Effector CD4-positive, alpha-beta T cell (primary cell): Measurements from ENCODE around the gene TCP11X2. TPM values are rescaled to one million over a fixed set of nuclear protein-coding genes. Genes with fewer than 3 reads are reported as not detected.
"Not testable (repeated sequence)": the region's sequence is repeated elsewhere in the genome, so short reads cannot be mapped to it uniquely, and the experiment has no call there.

ENCODE experiments used
- DNase-seq: peaks from one replicate; pipeline ENCODE4 v3.0.0-alpha.2; 2020
- total RNA-seq: gene quantifications from one replicate; lab custom pipeline; 2026; lab: John Stamatoyannopoulos, UW

TCP11X2 gene
- total RNA-seq: not detected

- not testable (repeated sequence) for DNase-seq
These were observed at the start of gene TCP11X2 for GRCh38 chrX:102471762-102472220. TSS of gene TCP11X2 (minus strand) at chrX:102471812.

DNA sequence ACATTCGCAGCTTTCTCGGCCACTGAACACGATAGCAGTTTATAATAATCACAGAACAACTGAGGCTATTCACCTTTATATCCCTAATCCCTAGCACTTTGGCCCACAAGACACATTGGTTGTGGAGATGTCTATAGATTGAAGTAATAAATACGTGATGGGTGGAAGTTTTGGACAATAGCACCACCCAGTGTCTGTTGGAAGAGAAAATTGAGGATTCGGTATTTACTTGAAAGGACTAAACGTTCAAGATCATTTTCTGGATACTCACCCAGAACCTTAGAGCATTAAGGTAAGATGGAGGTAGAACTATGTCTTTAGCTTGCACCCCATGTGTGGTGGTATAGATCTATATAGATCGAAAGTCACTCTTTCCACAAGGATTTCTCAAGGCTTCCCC is 45.7 kb upstream of the TCP11X2 start:
- no peak for DNase-seq

DNA sequence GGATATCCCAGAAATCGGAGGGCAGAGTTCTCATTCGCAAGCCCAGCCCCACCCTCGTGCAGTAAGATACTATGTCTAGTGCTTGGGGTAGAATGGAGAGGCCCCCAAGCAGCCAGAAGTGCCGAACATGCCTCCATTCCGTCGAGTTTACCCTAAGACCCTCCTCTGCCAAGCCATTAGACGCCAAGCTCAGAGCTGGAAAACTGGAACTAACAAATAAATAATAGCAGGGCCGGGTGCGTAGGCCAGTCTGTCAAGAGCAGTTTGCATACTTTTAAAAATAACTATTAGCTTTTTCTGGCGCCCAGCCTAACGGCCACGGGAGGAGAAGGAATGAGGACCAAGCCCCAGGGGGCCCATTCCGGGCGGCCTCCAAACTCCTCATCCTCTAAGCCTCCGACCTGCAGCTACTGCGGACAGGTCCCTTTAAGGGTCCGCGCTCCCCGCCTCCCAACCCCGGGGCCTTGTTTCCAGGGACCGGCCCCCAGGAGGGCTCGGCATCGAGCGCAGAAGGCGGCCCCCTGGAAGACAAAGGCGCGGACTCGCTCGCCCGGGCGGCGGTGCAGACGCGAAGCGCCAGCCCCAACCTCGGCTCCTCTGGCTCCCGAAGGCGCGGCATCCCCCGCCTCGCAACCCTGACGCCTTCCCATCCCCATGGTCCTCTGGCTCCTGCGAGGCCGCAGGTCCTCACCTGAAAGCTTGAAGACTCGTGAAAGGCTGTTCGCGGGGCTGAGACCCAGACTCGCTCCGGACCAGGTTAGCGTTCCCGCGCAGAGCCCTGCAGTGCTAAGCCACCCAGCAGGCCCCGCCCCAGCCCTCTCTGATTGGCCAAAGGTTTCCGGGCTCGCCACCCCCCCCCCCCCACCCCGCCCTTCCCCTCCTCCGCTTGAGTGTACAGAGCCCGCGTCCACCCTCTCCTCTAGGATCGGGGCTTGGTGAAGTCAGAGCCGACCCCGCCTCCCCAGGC is 44.6 kb upstream of the TCP11X2 start, which contains the start of gene TMSB15A:
TSS of gene TMSB15A (minus strand) at position 765 of the 967 bp plus-strand sequence.
- DNase-seq: peak; percentile 31

DNA sequence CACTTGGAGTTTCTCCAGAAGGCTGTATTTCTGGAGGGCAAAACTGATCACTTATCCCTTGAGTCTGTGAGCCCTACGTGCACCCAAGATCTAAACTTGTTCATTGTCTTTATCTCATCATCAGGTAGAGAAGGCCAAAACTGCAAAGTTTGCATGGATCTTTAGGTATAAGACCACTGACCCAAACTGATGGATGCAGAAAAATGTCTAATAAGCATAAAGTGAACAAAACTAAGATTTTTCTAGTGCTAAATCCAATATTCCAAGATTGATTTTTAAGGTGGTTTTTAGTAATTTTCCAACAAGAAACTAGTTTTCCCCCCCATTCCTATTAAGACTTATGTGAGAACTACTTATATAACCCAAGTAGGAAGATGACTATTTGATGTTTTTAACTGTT is 42.9 kb upstream of the TCP11X2 start:
- DNase-seq: no peak

- no peak for DNase-seq
These were observed 27.1 kb upstream of the TCP11X2 start for GRCh38 chrX:102498732-102499131.

DNA sequence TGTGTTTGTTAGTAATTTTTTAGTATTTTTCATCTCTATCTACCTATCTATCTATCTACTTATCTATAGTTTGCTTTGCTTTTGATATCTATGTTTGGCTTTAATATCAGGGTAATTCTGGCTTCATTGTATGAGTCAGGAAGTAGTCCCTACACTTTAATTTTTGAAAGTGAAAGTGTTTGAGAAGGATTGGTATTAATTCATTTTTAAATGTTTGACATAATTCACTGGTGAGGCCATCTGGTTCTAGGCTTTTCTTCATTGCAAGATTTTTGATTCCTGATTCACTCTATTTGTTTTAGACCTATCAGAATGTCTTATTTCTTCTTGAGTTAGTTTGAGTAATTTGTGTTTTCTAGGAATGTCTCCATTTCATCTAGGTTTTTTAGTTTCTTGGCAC is 20.2 kb upstream of the TCP11X2 start:
- no peak for DNase-seq

GRCh38 chrX:102478765-102479164 is 7.2 kb upstream of the TCP11X2 start:
- DNase-seq: not testable (repeated sequence)

GRCh38 chrX:102470215-102470614 is 1.4 kb downstream of the TCP11X2 start:
- DNase-seq: not testable (repeated sequence)

DNA sequence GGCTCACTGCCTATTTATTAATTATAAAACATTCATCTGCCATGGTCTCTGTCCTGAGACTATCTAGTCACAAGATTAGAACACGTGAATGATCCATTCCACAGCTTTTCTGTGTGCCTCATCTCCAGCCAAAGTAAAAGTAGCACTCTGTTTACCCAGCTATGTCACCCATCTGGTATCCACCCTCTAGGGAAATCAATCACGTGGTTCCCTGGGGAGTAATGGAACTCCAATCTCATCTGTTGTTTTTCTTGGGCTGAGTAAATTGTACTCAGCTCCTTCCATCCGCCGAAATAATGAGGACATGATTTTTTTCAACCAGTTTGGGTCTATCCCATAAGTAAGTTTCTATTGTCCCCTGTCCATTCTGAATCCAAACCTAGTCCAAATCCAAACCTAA is 13.0 kb downstream of the TCP11X2 start:
- DNase-seq: not testable (repeated sequence)

GRCh38 chrX:102439908-102440307 is 31.7 kb downstream of the TCP11X2 start, which contains the start of gene NXF2B:
TSS of gene NXF2B (minus strand) at chrX:102440008. CDS start at chrX:102380036, 59,972 bp downstream.
- not testable (repeated sequence) for DNase-seq

DNA sequence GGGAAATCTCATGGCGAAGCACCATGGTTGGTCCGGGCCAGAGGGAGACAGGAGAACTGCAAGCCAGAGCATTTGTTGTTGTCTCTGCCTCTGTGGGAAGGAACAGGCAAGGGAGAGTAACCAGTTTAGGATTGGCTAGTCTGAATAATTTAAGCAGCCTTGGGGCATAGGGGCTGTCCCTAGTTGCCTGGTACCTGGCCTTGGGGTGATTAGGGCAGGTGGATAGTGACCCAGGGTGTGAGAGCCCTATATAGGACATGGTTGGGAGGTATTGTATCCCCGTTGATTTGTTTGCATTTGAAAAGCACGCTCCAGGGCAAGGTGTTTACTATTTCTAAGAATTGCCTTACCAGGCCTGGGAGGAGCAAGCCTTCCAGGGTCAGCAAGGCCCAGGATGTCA is 57.1 kb downstream of the TCP11X2 start:
- not testable (repeated sequence) for DNase-seq
